ENCODE measurements around the gene GON7.

Gene GON7

DNA sequence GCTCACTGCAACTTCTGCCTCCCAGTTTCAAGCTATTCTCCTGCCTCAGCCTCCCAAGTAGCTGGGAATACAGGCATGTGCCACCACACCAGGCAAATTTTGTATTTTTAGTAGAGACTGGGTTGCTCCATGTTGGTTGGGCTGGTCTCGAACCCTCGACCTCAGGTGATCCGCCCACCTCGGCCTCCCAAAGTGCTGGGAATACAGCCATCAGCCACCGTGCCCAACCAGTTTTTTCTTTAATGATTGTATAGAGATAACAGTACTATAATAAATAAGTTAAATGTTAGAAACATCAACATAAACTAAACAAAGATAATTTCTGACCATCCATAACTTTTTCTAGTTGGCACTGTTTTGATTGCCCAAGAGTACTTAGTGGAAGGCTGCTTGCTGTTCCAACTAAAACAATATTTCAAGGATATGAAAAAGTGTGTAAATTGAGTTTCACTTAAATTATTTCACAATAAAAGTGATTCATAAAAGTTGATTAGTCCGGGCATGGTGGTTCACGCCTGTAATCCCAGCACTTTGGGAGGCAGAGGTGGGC lies 5.6 kb downstream of the GON7 start:
- Histone ChIP-seq H3K9ac (no peak overlapping the region), H2AFZ (no peak overlapping the region), H3K9me3 (ENCODE audit: control insufficient read depth, low read length) (no peaks in the 10 kb centered on the region), H3K79me2 (peaks cover 3% of the 10 kb centered on the region), H3K4me2 (ENCODE audit: low read length) (no peak overlapping the region), H3K27ac (no peak overlapping the region), H3K4me1 (no peaks in the 10 kb centered on the region), H3K27me3 (ENCODE audit: control insufficient read depth, insufficient read depth, low read length) (no peaks in the 10 kb centered on the region), H3K36me3 (ENCODE audit: control insufficient read depth, insufficient read depth, low read length) (no peaks in the 10 kb centered on the region), H3K4me3 (ENCODE audit: low read depth, low read length) (no peak overlapping the region)
- TF ChIP-seq, protein P1, sequence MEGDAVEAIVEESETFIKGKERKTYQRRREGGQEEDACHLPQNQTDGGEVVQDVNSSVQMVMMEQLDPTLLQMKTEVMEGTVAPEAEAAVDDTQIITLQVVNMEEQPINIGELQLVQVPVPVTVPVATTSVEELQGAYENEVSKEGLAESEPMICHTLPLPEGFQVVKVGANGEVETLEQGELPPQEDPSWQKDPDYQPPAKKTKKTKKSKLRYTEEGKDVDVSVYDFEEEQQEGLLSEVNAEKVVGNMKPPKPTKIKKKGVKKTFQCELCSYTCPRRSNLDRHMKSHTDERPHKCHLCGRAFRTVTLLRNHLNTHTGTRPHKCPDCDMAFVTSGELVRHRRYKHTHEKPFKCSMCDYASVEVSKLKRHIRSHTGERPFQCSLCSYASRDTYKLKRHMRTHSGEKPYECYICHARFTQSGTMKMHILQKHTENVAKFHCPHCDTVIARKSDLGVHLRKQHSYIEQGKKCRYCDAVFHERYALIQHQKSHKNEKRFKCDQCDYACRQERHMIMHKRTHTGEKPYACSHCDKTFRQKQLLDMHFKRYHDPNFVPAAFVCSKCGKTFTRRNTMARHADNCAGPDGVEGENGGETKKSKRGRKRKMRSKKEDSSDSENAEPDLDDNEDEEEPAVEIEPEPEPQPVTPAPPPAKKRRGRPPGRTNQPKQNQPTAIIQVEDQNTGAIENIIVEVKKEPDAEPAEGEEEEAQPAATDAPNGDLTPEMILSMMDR (IDR thresholded peaks at IDR 0.05): no peak

DNA sequence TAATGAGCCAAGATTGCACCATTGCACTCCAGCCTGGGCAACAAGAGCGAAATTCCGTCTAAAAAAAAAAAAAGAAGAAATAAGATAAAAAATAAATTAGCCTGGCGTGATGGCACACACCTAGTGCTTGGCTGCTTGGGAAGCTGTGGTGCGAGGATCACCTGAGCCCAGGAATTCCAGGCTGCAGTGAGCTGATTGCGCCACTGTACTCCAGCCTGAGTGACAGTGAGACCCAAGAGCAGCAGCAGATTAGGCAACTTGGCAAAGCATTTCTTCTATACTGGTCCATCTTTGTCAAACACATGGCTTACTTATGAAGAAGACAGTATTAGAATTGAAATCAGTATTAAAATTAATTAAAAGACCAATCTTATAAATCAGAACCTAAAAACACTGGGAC lies 6.3 kb downstream of the GON7 start:
- Histone ChIP-seq H3K9ac (no peak overlapping the region), H3K9me3 (ENCODE audit: control insufficient read depth, low read length) (no peaks in the 10 kb centered on the region), H3K79me2 (no peaks in the 10 kb centered on the region), H3K4me1 (no peaks in the 10 kb centered on the region), H2AFZ (no peak overlapping the region), H3K4me2 (ENCODE audit: low read length) (no peak overlapping the region), H3K27ac (no peak overlapping the region), H3K27me3 (ENCODE audit: control insufficient read depth, insufficient read depth, low read length) (no peaks in the 10 kb centered on the region), H3K4me3 (ENCODE audit: low read depth, low read length) (no peak overlapping the region), H3K36me3 (ENCODE audit: control insufficient read depth, insufficient read depth, low read length) (no peaks in the 10 kb centered on the region)
- TF ChIP-seq, protein P1 (IDR thresholded peaks at IDR 0.05): no peak

GRCh38 chr14:93199031-93199430 lies 7.8 kb downstream of the GON7 start:
- H3K27me3 ChIP-seq (ENCODE audit: control insufficient read depth, insufficient read depth, low read length): no peaks in the 10 kb centered on the region
- no peak overlapping the region for H3K9ac ChIP-seq
- no peak overlapping the region for H2AFZ ChIP-seq
- no peaks in the 10 kb centered on the region for H3K36me3 ChIP-seq (ENCODE audit: control insufficient read depth, insufficient read depth, low read length)
- no peak overlapping the region for H3K4me3 ChIP-seq (ENCODE audit: low read depth, low read length)
- H3K4me2 ChIP-seq (ENCODE audit: low read length): no peak overlapping the region
- no peaks in the 10 kb centered on the region for H3K4me1 ChIP-seq
- H3K79me2 ChIP-seq: no peaks in the 10 kb centered on the region
- H3K27ac ChIP-seq: no peak overlapping the region
- TF ChIP-seq, protein P1 (IDR thresholded peaks at IDR 0.05): no peak
- no peaks in the 10 kb centered on the region for H3K9me3 ChIP-seq (ENCODE audit: control insufficient read depth, low read length)

GRCh38 chr14:93195316-93195999 lies 11.4 kb downstream of the GON7 start:
- H3K9me3 ChIP-seq (ENCODE audit: control insufficient read depth, low read length): no peaks in the 10 kb centered on the region
- H3K4me1 ChIP-seq: no peaks in the 10 kb centered on the region
- H3K4me3 ChIP-seq (ENCODE audit: low read depth, low read length): no peak overlapping the region
- no peak overlapping the region for H3K27ac ChIP-seq
- H3K79me2 ChIP-seq: peaks cover 2% of the 10 kb centered on the region
- no peak overlapping the region for H3K9ac ChIP-seq
- H3K4me2 ChIP-seq (ENCODE audit: low read length): no peak overlapping the region
- no peaks in the 10 kb centered on the region for H3K36me3 ChIP-seq (ENCODE audit: control insufficient read depth, insufficient read depth, low read length)
- TF ChIP-seq, protein P1 (IDR thresholded peaks at IDR 0.05): no peak
- no peak overlapping the region for H2AFZ ChIP-seq
- no peaks in the 10 kb centered on the region for H3K27me3 ChIP-seq (ENCODE audit: control insufficient read depth, insufficient read depth, low read length)

DNA sequence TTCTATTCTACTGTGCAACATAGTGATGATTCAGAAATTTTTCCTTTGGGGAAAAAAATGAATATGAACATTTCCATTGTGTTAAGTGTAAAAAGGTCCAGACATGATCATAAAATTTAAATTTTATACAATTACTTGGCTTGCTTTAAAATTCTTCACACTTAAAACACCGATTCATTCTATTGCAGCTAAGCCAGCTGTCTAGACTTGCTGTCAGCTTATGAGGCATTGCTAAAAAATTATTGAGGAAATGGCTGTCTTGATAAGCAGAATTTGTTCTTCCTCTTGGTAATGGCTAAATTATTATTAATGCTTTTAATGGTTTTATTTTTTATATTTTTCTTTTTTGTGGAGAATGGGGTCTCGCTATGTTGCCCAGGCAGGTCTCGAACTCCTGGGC lies 19.9 kb downstream of the GON7 start:
- H3K79me2 ChIP-seq: peaks cover 2% of the 10 kb centered on the region
- no peak overlapping the region for H2AFZ ChIP-seq
- no peak overlapping the region for H3K9ac ChIP-seq
- H3K4me3 ChIP-seq (ENCODE audit: low read depth, low read length): no peak overlapping the region
- H3K36me3 ChIP-seq (ENCODE audit: control insufficient read depth, insufficient read depth, low read length): no peaks in the 10 kb centered on the region
- H3K4me2 ChIP-seq (ENCODE audit: low read length): no peak overlapping the region
- TF ChIP-seq, protein P1 (IDR thresholded peaks at IDR 0.05): no peak
- peaks cover 6% of the 10 kb centered on the region for H3K4me1 ChIP-seq
- H3K27me3 ChIP-seq (ENCODE audit: control insufficient read depth, insufficient read depth, low read length): no peaks in the 10 kb centered on the region
- H3K27ac ChIP-seq: no peak overlapping the region
- no peaks in the 10 kb centered on the region for H3K9me3 ChIP-seq (ENCODE audit: control insufficient read depth, low read length)

Measured in parathyroid adenoma (tissue), 2 donors.